H9 (cell line): Measurements from ENCODE around the gene BHLHE23. TPM values are rescaled to one million over a fixed set of nuclear protein-coding genes. Genes with fewer than 3 reads are reported as not detected.

Experiments
- DNase-seq: peaks from one replicate; pipeline ENCODE4 v3.0.0-alpha.2; 2017
- H2AFZ ChIP-seq: one replicate; pipeline ENCODE4 v1.6.1; 2013; ENCODE audit warnings: mild to moderate bottlenecking, low read length, control low read depth, moderate library complexity
- H2AK5ac ChIP-seq: 2 replicates; pipeline ENCODE4 v1.6.1; 2013; ENCODE audit warnings: low read length, control low read depth, mixed read lengths; ENCODE audit not compliant: insufficient read length
- H2BK120ac ChIP-seq: one replicate; pipeline ENCODE4 v1.6.1; 2013; ENCODE audit warnings: low read depth, mild to moderate bottlenecking, low read length, control low read depth, inconsistent platforms; ENCODE audit not compliant: poor library complexity, severe bottlenecking
- H2BK12ac ChIP-seq: 2 replicates; pipeline ENCODE4 v1.6.1; 2013; ENCODE audit warnings: low read length, control low read depth, mixed read lengths, low read depth; ENCODE audit not compliant: insufficient read length
- H2BK15ac ChIP-seq: 2 replicates; pipeline ENCODE4 v1.6.1; 2013; ENCODE audit warnings: low read depth, low read length, control low read depth
- H2BK20ac ChIP-seq: one replicate; pipeline ENCODE4 v1.6.1; 2013; ENCODE audit warnings: low read depth, mild to moderate bottlenecking, low read length, control low read depth, inconsistent platforms; ENCODE audit not compliant: poor library complexity, severe bottlenecking
- H2BK5ac ChIP-seq: 2 replicates; pipeline ENCODE4 v1.6.1; 2013; ENCODE audit warnings: low read length, control low read depth, mixed read lengths; ENCODE audit not compliant: insufficient read length
- H3K14ac ChIP-seq: 2 replicates; pipeline ENCODE4 v1.6.1; 2013; ENCODE audit warnings: low read length, control low read depth; ENCODE audit not compliant: insufficient read depth
- H3K18ac ChIP-seq: 2 replicates; pipeline ENCODE4 v1.6.1; 2013; ENCODE audit warnings: low read depth, mild to moderate bottlenecking, mixed read lengths, low read length, control low read depth; ENCODE audit not compliant: insufficient read length
- H3K23ac ChIP-seq: 2 replicates; pipeline ENCODE4 v1.6.1; 2013; ENCODE audit warnings: low read length, control low read depth, mixed read lengths, low read depth; ENCODE audit not compliant: insufficient read length
- H3K23me2 ChIP-seq: 2 replicates; pipeline ENCODE4 v1.6.1; 2013; ENCODE audit warnings: low read depth, mild to moderate bottlenecking, mixed read lengths, low read length, control low read depth; ENCODE audit not compliant: insufficient read length, poor library complexity, severe bottlenecking
- H3K27ac ChIP-seq: 2 replicates; pipeline ENCODE4 v1.5.1; 2013; ENCODE audit warnings: low read length, control low read depth, mixed read lengths, low read depth; ENCODE audit not compliant: insufficient read length
- H3K27me3 ChIP-seq: 2 replicates; pipeline ENCODE4 v1.6.1; 2013; ENCODE audit warnings: low read length, control low read depth, inconsistent platforms; ENCODE audit not compliant: insufficient read depth
- H3K4ac ChIP-seq: 2 replicates; pipeline ENCODE4 v1.6.1; 2013; ENCODE audit warnings: low read depth, mild to moderate bottlenecking, control low read depth, inconsistent platforms, low read length, moderate library complexity
- H3K4me1 ChIP-seq: 2 replicates; pipeline ENCODE4 v1.6.1; 2013; ENCODE audit warnings: low read length, control low read depth, inconsistent platforms; ENCODE audit not compliant: insufficient read depth
- H3K4me2 ChIP-seq: 2 replicates; pipeline ENCODE4 v1.6.1; 2013; ENCODE audit warnings: low read length, control low read depth, mixed read lengths; ENCODE audit not compliant: insufficient read length, insufficient read depth
- H3K56ac ChIP-seq: 2 replicates; pipeline ENCODE4 v1.6.1; 2013; ENCODE audit warnings: low read depth, mild to moderate bottlenecking, mixed read lengths, low read length, control low read depth; ENCODE audit not compliant: insufficient read length
- H3K79me1 ChIP-seq: 2 replicates; pipeline ENCODE4 v1.6.1; 2013; ENCODE audit warnings: low read depth, mild to moderate bottlenecking, moderate library complexity, low read length, control low read depth, inconsistent platforms; ENCODE audit not compliant: insufficient read depth, poor library complexity, severe bottlenecking
- H3K79me2 ChIP-seq: 2 replicates; pipeline ENCODE4 v1.6.1; 2013; ENCODE audit warnings: low read length, control low read depth, inconsistent platforms; ENCODE audit not compliant: insufficient read depth
- H3K9ac ChIP-seq: 2 replicates; pipeline ENCODE4 v1.6.1; 2013; ENCODE audit warnings: low read length, control low read depth, mixed read lengths; ENCODE audit not compliant: insufficient read length; ENCODE audit errors: extremely low read depth
- H3K9me3 ChIP-seq: one replicate; pipeline ENCODE4 v1.6.1; 2013; ENCODE audit warnings: low read depth, low read length, inconsistent platforms; ENCODE audit not compliant: control insufficient read depth
- H3T11ph ChIP-seq: one replicate; pipeline ENCODE4 v1.6.1; 2013; ENCODE audit warnings: mild to moderate bottlenecking, low read length, control low read depth, inconsistent platforms
- H4K20me1 ChIP-seq: one replicate; pipeline ENCODE4 v1.6.1; 2013; ENCODE audit not compliant: control insufficient read depth, insufficient read length, insufficient read depth
- H4K5ac ChIP-seq: 2 replicates; pipeline ENCODE4 v1.6.1; 2013; ENCODE audit warnings: low read depth, mild to moderate bottlenecking, mixed read lengths, low read length, control low read depth; ENCODE audit not compliant: insufficient read length
- H4K8ac ChIP-seq: replicated peaks from 2 replicates; pipeline ENCODE4 v1.6.1; 2013; ENCODE audit warnings: low read length, control low read depth, mixed read lengths, low read depth; ENCODE audit not compliant: insufficient read length
- H4K91ac ChIP-seq: 2 replicates; pipeline ENCODE4 v1.6.1; 2013; ENCODE audit warnings: low read depth, mild to moderate bottlenecking, moderate library complexity, mixed read lengths, low read length, control low read depth; ENCODE audit not compliant: insufficient read length
- H3K27ac Mint-ChIP-seq, 3 experiments: 2 replicates in 2 of 3; 3 replicates in 1 of 3; pipeline ENCODE4 v1.8.0; 2020 to 2021; ENCODE audit warnings: mixed read lengths in 3 of 3, mild to moderate bottlenecking in 1 of 3, moderate library complexity in 1 of 3
- H3K27me3 Mint-ChIP-seq: 2 replicates; pipeline ENCODE4 v1.8.0; 2021; ENCODE audit warnings: low read depth, mild to moderate bottlenecking, moderate library complexity, mixed read lengths
- H3K36me3 Mint-ChIP-seq, 3 experiments: 2 replicates in 2 of 3; 3 replicates in 1 of 3; pipeline ENCODE4 v1.8.0; 2020 to 2021; ENCODE audit warnings: low read depth in 3 of 3, mixed read lengths in 3 of 3; ENCODE audit not compliant: insufficient read depth in 1 of 3
- H3K4me1 Mint-ChIP-seq, 2 experiments: 2 replicates each; pipeline ENCODE4 v1.8.0; 2020; ENCODE audit warnings: mixed read lengths in 2 of 2
- H3K4me3 Mint-ChIP-seq, 2 experiments: 2 replicates in 1 of 2; 3 replicates in 1 of 2; pipeline ENCODE4 v1.8.0; 2020 to 2021; ENCODE audit warnings: mild to moderate bottlenecking in 2 of 2, mixed read lengths in 2 of 2, moderate library complexity in 1 of 2
- H3K9me3 Mint-ChIP-seq, 2 experiments: 2 replicates in 1 of 2; 3 replicates in 1 of 2; pipeline ENCODE4 v1.8.0; 2020; ENCODE audit warnings: mild to moderate bottlenecking in 2 of 2, mixed read lengths in 2 of 2, moderate library complexity in 1 of 2
- WGBS: extraction: QIAGEN DNeasy Blood & Tissue Kit; methylation state at CpG from one replicate; pipeline ENCODE4 v1.1.7; 2013; ENCODE audit warnings: missing lambda C conversion rate, low lambda C conversion rate, mixed read lengths; ENCODE audit not compliant: insufficient read length; ENCODE audit errors: extremely low coverage; 5-methylcytosine and 5-hydroxymethylcytosine counted together
- total RNA-seq: library from RNA; stranded (reverse); gene quantifications from 2 replicates; pipeline ENCODE4 v1.2.1, GENCODE V29; 2021
- TF ChIP-seq, protein P1 (sequence below): fragments of 200-600 bp; sonication (generic); conservative IDR thresholded peaks from 3 replicates; pipeline ENCODE4 v1.8.0; 2021; ENCODE audit warnings: antibody characterized with exemption, mild to moderate bottlenecking

Gene BHLHE23
- total RNA-seq, 1 experiment from 2014 or later, result 0.35 TPM

DNA sequence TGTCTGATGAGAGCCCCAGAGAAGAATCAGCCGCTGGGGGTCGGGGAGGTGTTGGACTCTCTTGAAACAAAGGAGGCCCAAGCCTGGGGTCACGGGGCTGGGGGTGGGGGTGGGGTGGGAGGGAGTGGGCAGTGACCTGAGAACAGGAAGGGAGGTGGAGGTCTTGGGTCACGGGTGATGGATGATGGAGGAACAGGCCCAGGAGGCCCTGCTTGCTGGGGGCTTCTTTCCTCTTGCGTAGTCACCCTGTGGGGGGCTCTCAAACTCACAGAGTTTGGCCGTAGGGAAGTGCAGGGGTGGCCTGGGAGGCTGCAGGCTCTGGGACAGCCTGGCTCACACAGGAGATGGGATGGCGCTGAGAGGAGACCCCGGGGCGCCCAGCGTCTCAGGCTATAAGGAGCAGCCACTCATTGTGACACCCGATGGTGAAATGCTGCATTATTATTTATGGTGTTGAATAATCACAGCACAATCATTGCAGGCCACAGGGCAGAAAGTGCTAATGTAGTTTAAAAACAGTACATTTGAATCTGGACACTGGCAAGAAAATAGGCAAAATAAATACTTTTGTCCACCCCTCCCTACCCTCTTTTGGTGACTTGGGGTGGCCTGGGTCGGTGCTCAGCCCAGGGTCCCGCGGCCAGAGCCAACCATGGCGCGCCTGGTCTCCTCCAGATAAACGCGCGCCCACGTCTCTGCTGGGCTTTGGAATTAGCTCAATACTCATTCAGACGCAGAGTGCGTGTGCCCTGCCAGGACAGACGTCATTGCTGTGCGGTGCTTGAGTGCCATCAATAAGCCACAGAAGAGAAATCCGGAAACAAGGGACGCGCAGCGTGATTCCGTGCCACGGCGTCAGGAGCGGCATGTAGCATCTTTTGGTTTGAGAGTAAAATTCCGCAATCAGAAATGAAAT lies 27.3 kb upstream of the BHLHE23 start:
- Histone ChIP-seq H2BK120ac (no peak overlapping the region), H3K4ac (no peak overlapping the region), H3K4me2 (no peak overlapping the region), H3K9me3 (no peaks in the 10 kb centered on the region), H3K79me1 (no peaks in the 10 kb centered on the region), H3T11ph (no peak overlapping the region), H2BK15ac (no peak overlapping the region), H3K18ac (no peak overlapping the region), H3K79me2 (no peaks in the 10 kb centered on the region), H4K20me1 (no peaks in the 10 kb centered on the region), H2BK12ac (no peak overlapping the region), H2AK5ac (no peak overlapping the region), H2BK5ac (no peak overlapping the region), H3K14ac (no peak overlapping the region; the same call in 1 of the 2 replicates), H4K5ac (no peak overlapping the region), H4K91ac (no peak overlapping the region), H3K23me2 (no peaks in the 10 kb centered on the region), H3K27ac (no peak overlapping the region), H4K8ac (no peak overlapping the region), H3K27me3 (no peaks in the 10 kb centered on the region), H3K23ac (no peak overlapping the region), H3K9ac (no peak overlapping the region), H2BK20ac (no peak overlapping the region), H3K56ac (no peak overlapping the region), H2AFZ (no peak overlapping the region), H3K4me1 (peaks cover 3% of the 10 kb centered on the region; the same call in 1 of the 2 replicates)
- peaks cover 35% of the 10 kb centered on the region for H3K27me3 Mint-ChIP-seq
- H3K27ac Mint-ChIP-seq, result no peak overlapping the region; a peak in 1 of 7 replicates
- TF ChIP-seq, protein P1, sequence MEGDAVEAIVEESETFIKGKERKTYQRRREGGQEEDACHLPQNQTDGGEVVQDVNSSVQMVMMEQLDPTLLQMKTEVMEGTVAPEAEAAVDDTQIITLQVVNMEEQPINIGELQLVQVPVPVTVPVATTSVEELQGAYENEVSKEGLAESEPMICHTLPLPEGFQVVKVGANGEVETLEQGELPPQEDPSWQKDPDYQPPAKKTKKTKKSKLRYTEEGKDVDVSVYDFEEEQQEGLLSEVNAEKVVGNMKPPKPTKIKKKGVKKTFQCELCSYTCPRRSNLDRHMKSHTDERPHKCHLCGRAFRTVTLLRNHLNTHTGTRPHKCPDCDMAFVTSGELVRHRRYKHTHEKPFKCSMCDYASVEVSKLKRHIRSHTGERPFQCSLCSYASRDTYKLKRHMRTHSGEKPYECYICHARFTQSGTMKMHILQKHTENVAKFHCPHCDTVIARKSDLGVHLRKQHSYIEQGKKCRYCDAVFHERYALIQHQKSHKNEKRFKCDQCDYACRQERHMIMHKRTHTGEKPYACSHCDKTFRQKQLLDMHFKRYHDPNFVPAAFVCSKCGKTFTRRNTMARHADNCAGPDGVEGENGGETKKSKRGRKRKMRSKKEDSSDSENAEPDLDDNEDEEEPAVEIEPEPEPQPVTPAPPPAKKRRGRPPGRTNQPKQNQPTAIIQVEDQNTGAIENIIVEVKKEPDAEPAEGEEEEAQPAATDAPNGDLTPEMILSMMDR, result no peak
- no CpG with 5 or more reads among the region's 33 CpGs for WGBS
- H3K4me1 Mint-ChIP-seq, result peaks cover 45 to 65% of the 10 kb centered on the region in 2 experiments
- H3K4me3 Mint-ChIP-seq, result no peak overlapping the region
- no peak for DNase-seq
- no peaks in the 10 kb centered on the region for H3K36me3 Mint-ChIP-seq
- no peaks in the 10 kb centered on the region for H3K9me3 Mint-ChIP-seq
